Erythroblast (primary cell): ENCODE data around the gene TAMM41.

Source experiments
- GATA1 ChIP-seq: IDR thresholded peaks from 2 replicates; pipeline ENCODE4 v1.6.1; 2011; ENCODE audit warnings: low read depth, mild to moderate bottlenecking, control low read depth, low read length, moderate library complexity
- POLR2A ChIP-seq: IDR thresholded peaks from 2 replicates; pipeline ENCODE4 v1.6.1; 2011; ENCODE audit warnings: mild to moderate bottlenecking, low read length

- TF ChIP-seq POLR2A (no peak), GATA1 (no peak)
Measured at GRCh38 chr3:11835028-11835639, 11.6 kb downstream of the TAMM41 start.
